ENCODE results near the gene GUCA2A.

GUCA2A gene

DNA sequence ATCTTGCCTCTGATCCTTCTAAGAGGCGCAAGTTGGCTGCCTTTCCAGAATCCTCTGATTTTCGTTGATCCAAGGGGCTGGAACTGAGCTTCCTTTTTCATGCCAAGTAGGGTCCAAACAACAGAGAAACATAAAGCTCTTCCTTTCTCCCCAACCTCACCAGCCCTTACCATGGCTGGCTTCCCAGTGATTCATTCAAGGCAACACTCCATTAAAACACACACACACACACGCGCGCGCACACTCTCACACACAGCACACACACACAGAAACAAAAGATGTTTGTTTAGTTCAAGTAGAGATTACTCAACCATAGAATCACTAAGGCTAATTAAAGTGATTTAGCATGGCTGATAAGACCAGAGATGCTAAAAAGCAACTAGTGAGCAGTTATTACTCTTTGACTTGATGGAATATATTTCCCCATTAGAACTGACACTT, 13.0 kb upstream of the GUCA2A start:
- in situ Hi-C loops (cut with MboI; ENCODE audit: low sequenced_read_pairs): no loop called here

DNA sequence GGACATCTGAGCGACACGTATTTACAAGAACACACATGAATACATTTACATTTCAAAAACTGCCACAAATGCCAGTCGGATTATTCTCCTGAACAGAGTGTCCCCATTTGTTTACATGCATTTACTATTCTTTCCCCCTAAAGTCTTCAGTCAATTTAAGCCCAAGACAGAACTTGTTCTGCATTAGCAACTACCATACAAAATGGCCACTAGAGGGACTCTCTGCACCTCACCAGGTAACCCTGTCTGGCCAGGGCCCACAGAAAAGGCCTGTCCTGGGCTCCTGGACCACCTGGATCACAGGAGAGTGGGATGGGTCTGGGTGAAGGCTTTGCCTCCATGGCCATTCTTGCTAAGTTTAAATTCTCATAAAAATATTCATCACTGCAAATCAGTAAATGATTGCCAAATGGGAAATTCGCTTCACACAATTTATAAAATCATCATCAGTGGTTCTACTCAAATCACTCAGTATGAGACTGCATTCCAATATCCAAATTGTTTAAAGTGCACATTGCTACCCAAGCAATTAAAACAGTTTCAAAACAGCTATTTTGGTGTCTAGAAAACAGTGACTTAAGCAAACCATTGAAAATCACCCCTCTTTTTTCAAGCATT, 12.5 kb upstream of the GUCA2A start:
- in situ Hi-C loops (cut with MboI; ENCODE audit: low sequenced_read_pairs): no loop called here

DNA sequence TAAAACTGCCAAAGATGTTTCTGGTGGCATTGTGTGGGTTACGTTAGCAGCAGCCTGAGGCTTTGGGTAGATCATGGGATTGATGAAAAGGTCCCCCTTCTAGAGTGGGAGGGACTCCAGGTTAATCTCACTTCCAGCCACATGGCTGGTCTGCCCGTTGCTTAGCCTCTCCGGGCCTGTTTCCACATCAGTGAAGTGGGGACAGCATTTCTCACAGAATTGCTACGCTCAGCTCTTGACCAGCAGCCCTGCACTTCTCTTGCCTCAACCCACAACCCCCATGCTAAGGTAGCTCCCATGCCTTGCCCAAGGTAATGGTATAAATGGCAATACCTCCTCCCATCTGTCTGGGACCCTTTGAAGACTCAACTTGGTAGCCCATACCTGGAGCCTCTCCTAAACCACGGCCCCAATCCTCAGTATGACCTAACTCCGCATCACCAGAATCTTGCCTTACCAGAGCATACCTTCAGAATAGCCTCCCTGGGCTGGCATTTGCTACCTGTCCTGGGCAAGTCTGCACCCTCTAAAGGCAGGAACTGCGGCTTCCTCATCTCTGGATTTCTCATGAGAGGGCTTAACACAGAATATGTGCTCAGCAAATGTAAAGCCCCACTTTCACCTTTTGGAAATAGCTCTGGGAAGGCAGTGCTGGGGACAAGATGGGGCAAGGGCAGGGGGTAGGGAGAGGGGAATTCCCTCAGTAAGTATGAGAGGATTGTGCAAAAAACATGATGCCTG, 10.9 kb upstream of the GUCA2A start:
- in situ Hi-C loops (cut with MboI; ENCODE audit: low sequenced_read_pairs): no loop called here

- in situ Hi-C loops (cut with MboI; ENCODE audit: low sequenced_read_pairs): loop anchor here (25.0 kb wide), 1 partner anchor 563 kb away; the partner anchor contains the start of gene CLDN19
Measured at GRCh38 chr1:42173961-42174735, 9.6 kb upstream of the GUCA2A start.

DNA sequence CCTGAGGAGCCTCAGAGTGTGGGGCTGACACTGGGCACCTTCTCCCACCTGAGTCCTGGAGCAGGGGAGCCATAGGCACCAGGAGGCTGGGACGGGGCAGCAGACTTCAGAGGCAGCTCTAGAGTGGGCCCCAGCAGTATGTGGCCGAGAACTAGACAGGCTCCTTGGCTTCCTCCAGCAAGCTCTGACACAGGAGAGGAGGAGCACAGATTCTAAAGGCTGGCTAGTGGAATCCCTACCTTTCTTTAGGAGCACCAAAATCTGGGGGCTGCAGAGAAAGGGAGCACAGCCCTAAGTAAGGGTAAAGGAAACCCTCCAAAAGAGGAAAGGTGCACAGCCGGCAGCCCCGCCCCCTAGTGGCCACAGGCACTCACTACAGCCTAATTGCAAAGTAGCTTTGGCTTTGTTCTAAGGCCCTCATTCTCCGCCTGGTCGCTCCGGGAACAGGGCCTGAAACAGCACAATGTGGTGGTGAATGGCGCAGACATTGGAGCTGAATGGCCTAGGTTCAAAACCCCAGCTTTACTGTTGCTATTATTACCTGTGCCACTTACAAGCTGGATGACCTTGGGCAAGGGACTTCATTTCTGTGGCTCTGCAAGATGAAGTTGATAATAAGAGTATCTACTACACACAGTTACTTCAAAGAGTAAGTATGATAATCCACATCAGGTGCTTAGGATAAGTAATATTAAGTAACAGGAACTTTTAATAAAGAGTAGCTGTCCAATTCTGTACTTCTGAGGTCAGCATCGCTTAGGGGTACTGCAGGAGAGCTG, 8.8 kb upstream of the GUCA2A start:
- in situ Hi-C loops (cut with MboI; ENCODE audit: low sequenced_read_pairs): loop anchor here (25.0 kb wide), 1 partner anchor 564 kb away; the partner anchor contains the start of gene CLDN19

GRCh38 chr1:42172381-42173133, 8.0 kb upstream of the GUCA2A start:
- in situ Hi-C loops (cut with MboI; ENCODE audit: low sequenced_read_pairs): loop anchor here (25.0 kb wide), 1 partner anchor 565 kb away; the partner anchor contains the start of gene CLDN19

GRCh38 chr1:42171679-42172266, 7.2 kb upstream of the GUCA2A start:
- in situ Hi-C loops (cut with MboI; ENCODE audit: low sequenced_read_pairs): loop anchor here (25.0 kb wide), 1 partner anchor 566 kb away; the partner anchor contains the start of gene CLDN19

DNA sequence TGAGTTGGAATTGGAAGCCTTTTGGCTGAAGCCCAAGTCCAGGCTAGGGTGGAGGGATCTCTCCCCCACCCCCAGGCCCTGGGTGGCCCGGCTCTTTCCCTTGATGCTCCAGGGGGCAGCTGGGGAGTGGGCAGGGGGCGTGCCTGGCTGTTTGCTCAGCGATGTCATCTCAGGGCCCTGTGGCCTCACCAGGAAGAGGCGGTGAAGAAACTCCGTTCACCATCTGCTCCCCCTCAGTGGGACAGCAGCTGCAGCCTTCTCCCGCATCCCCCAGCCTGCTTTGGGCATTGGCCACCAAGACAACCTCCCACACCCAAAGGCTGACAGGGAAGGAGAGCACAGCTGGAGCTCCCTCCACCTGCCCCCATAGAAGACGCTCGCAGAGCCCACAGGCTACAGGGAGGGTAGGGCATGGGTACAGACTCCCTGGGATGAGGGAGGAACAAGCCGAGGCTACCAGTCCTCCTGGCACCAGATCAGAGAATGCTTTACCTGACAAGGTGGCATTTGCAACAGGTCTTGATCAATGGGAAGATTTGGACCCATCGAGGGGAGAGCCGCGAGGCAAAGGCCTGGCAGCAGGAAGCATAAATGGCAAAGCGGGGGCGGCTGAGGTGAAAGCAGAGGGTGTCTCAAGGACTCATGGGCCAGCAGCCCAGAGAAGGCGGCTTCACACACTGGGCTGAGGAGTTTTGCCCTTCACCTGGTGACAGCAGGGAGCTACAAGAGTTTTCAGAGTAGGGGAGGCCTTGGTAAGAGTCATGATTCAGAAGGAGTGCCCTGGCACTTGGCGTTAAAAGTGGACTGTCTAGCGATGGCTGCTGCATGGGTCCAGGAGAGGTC, 6.5 kb upstream of the GUCA2A start:
- in situ Hi-C loops (cut with MboI; ENCODE audit: low sequenced_read_pairs): loop anchor here (25.0 kb wide), 1 partner anchor 566 kb away; the partner anchor contains the start of gene CLDN19

DNA sequence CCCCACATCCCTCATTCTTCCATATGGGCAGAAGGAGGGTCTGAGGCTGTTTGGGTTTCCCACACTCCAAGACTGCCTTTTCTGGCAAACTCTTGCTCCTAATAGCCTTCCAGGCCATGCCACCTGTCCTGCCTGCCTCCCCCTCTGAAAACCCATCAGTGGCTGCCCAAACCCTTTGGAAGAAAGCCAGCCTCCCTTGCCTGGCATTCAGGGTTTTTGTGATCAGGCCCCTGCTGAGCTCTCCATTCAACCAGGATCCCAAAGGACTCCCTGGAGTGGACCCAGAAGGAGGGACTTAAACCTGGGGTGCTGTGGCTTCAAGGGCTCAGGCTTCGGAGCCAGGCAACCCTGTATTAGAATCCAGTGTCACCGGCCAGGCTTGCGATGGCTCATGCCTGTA, 4.2 kb upstream of the GUCA2A start:
- in situ Hi-C loops (cut with MboI; ENCODE audit: low sequenced_read_pairs): loop anchor here (25.0 kb wide), 1 partner anchor 569 kb away; the partner anchor contains the start of gene CLDN19

- in situ Hi-C loops (cut with MboI; ENCODE audit: low sequenced_read_pairs): loop anchor here (25.0 kb wide), 1 partner anchor 569 kb away; the partner anchor contains the start of gene CLDN19
Measured at GRCh38 chr1:42168391-42168670, 3.8 kb upstream of the GUCA2A start.

DNA sequence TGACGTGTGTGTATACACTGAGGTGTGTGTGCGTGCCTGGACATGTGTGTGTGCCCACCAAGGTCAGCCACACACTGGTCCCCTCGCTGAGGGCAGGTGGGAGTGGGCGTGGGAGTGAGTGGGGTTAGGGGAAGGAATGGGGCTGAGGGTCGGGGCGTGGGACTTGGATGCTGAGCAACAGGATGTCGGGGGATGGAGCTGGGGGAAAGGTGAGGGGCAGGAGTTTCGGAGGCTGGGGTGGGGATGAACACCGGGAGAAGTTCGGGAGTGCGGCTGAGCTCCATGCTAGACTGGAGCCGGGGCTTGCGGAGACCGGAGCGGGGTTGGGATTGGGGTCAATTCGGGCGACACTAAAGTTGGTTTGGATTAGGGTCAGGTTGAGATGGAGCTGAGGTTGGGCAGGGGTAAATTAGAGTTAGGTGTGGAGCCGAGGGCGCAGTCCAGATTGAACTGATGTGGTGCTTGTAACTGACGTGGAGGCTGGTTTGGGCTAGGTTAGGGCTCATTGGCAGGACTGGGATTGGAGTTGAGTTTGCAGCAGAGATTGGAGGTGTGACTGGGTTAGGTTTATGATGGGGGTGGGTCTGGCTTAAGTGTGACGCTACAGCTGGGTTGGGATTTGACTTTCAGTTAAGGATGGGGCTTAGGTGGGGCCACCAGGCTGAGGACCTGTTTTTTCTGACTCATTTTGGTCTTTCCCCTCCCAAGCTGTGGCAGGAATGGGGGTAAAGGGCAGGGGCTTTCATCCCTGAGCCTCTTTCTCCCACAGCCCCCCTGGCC, 3.3 kb upstream of the GUCA2A start:
- in situ Hi-C loops (cut with MboI; ENCODE audit: low sequenced_read_pairs): loop anchor here (25.0 kb wide), 1 partner anchor 570 kb away; the partner anchor contains the start of gene CLDN19

DNA sequence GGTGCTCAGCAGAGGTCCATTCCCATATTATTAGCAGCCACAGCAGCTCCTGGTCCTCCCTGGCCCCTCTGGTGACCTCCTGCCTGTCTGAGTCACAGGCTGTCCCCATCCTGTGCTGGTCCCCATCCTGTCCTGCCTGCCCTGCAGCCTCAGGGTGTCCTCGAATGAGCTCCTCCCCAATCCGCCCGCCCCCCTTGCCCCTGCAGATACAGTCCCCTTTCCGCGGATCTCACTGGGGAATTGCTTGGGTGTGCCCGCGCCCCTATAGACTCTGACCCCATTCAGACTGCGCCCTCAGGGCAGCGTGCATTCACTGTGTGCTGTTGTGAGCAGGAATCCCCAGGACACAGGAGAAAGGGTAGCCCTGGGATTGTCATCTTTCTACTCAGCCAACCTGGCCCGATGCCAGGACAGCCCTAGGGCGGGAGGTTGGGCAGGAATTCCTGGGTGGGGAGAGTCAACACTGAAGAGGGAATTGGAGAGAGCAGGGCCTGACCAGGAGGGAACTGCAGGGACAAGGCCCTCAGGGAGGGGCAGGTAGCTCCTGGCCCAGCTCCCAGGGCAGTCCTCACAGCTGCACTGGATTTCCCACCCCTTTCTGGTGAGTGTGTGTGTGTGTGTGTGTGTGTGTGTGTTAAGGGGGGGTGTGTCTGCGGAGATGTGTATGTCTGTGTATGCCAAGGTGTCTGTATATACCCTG, 1.1 kb upstream of the GUCA2A start:
- in situ Hi-C loops (cut with MboI; ENCODE audit: low sequenced_read_pairs): loop anchor here (25.0 kb wide), 1 partner anchor 572 kb away; the partner anchor contains the start of gene CLDN19

DNA sequence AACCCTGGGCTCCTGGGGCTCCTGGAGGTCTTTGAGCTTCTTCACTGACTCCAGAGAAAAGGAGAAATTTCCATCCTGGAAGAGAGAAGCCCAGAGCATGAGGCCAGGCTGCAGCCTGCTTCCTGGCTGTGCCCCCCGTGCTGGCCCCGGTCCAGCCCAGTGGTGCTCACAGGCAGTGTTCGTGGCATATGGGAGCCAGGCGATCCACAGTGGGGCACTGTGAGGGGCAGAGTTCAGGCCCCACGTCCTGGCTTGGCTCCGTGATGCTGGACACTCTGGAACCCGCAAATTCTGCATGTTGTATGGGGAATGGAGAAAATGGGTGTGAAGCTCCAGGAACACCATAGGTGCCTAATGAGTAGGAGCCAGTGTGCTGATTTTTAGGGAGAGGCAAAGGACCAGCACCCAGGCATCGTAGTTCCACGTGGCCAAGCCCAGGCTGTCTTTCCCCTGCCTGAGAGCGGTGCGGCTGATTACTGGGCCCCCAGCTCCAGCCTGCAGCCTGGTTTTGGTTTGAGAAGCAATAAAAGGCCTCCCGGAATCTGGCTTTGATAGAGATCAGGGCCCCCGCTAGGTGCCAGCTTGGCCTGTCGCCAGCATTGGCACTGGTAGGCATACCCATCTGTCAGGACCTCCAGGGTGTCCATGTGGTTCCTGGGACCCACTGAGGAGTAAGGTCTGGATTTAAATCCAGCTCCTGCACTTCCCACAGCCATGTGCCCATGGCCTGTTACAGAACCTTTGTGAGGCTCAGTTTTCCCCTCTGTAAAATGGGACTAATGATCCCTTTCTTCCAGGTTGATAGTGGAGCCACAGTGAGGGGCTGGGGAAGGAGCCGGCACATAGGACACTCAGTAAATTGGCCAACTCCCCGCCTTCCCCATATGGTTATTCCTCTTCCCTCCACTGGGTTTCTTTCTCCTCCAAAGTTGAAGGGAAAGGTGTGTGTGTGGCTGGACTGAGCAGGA, 725 bp downstream of the GUCA2A start:
- in situ Hi-C loops (cut with MboI; ENCODE audit: low sequenced_read_pairs): loop anchor here (25.0 kb wide), 1 partner anchor 573 kb away; the partner anchor contains the start of gene CLDN19

DNA sequence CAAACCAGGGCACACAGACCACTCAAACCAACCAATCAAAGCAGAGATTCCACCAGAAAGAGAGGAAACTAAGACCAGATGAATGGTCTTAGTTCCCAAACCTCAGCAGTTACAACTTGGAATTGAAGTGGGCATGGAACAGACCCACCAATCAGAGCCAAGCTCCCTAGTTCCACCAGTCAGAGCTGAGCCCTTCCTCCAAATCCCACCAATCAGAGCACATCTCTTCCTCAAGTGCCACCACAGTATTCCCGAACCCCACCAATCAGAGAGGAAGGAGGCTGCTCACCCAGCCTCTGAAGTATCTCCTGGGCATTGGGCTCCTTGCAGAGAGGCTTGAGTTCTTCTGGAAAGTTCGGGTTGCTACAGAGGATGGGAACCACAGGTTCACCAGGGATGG, 1.4 kb downstream of the GUCA2A start:
- in situ Hi-C loops (cut with MboI; ENCODE audit: low sequenced_read_pairs): loop anchor here (25.0 kb wide), 1 partner anchor 574 kb away; the partner anchor contains the start of gene CLDN19

- in situ Hi-C loops (cut with MboI; ENCODE audit: low sequenced_read_pairs): loop anchor here (25.0 kb wide), 1 partner anchor 575 kb away; the partner anchor contains the start of gene CLDN19
Measured at GRCh38 chr1:42162181-42162580, 2.4 kb downstream of the GUCA2A start.

DNA sequence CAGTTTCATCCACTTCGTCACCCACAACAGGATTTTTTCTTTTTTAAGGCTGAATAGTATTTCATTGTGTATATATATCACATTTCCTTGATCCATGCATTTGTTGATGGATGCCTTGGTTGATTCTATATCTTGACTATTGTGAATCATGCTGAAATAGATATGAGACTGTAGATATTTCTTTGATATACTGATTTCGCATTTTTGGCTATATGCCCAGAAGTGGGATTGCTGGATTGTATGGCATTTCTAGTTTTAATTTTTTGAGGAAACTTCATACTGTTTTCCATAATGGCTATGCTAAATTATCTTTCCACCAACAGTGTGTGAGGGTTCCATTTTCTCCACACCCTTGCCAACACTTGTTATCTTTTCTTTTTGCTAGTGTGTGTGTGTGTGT, 6.4 kb downstream of the GUCA2A start:
- in situ Hi-C loops (cut with MboI; ENCODE audit: low sequenced_read_pairs): loop anchor here (25.0 kb wide), 1 partner anchor 579 kb away; the partner anchor contains the start of gene CLDN19
